Liver (tissue), 9 donors: ENCODE measurements around the gene CLCN1. TPM values are rescaled to one million over a fixed set of nuclear protein-coding genes. Genes with fewer than 3 reads are reported as not detected.

Experiments
- DNase-seq: peaks from one replicate; pipeline ENCODE4 v3.0.0-alpha.2; 2017; ENCODE audit warnings: low spot score
- H3K27ac ChIP-seq, 2 donors: one replicate each; pipeline ENCODE4 v1.7.0; 2013; ENCODE audit warnings: inconsistent platforms in 2 of 2, low read length in 2 of 2, control low read depth in 1 of 2, low read depth in 1 of 2, mild to moderate bottlenecking in 1 of 2
- H3K27me3 ChIP-seq, 4 donors: one replicate each; pipeline versions ENCODE4 v1.6.1 to v1.7.0; 2013; ENCODE audit warnings: low read length in 3 of 4, inconsistent platforms in 1 of 4, mild to moderate bottlenecking in 1 of 4, moderate library complexity in 1 of 4; ENCODE audit not compliant: control insufficient read depth in 4 of 4, insufficient read depth in 4 of 4
- H3K36me3 ChIP-seq, 4 donors: one replicate each; pipeline versions ENCODE4 v1.6.1 to v1.7.0; 2013; ENCODE audit warnings: low read length in 3 of 4, mild to moderate bottlenecking in 3 of 4, low read depth in 1 of 4, moderate library complexity in 1 of 4; ENCODE audit not compliant: control insufficient read depth in 4 of 4, insufficient read depth in 3 of 4
- H3K4me1 ChIP-seq, 4 donors: one replicate each; pipeline versions ENCODE4 v1.6.1 to v1.7.0; 2013; ENCODE audit warnings: low read length in 3 of 4, mild to moderate bottlenecking in 3 of 4, moderate library complexity in 1 of 4; ENCODE audit not compliant: control insufficient read depth in 4 of 4, insufficient read depth in 4 of 4
- H3K4me3 ChIP-seq, 3 donors: one replicate each; pipeline versions ENCODE4 v1.6.1 to v1.7.0; 2013; ENCODE audit warnings: low read length in 3 of 3, control low read depth in 1 of 3, low read depth in 1 of 3, mild to moderate bottlenecking in 1 of 3
- H3K9ac ChIP-seq, 2 donors: one replicate each; pipeline ENCODE4 v1.7.0; 2013; ENCODE audit warnings: low read length in 2 of 2, mild to moderate bottlenecking in 2 of 2, moderate library complexity in 2 of 2, control low read depth in 1 of 2, low read depth in 1 of 2
- H3K9me3 ChIP-seq, 4 donors: one replicate each; pipeline versions ENCODE4 v1.6.1 to v1.7.0; 2013; ENCODE audit warnings: low read length in 3 of 4; ENCODE audit not compliant: control insufficient read depth in 4 of 4
- EGR1 ChIP-seq, 2 donors: IDR thresholded peaks; 2 replicates each; pipeline ENCODE4 v1.6.1; 2016 to 2018; ENCODE audit warnings: antibody characterized with exemption in 2 of 2, low read depth in 2 of 2
- FOXA1 ChIP-seq: IDR thresholded peaks from 2 replicates; pipeline ENCODE4 v1.6.1; 2016; ENCODE audit warnings: antibody characterized with exemption
- FOXA2 ChIP-seq: IDR thresholded peaks from 2 replicates; pipeline ENCODE4 v1.6.1; 2016; ENCODE audit warnings: antibody characterized with exemption
- GABPA ChIP-seq, 2 donors: IDR thresholded peaks in 1 of 2; conservative IDR thresholded peaks in 1 of 2; 2 replicates each; pipeline ENCODE4 v1.6.1; 2016; ENCODE audit warnings: antibody characterized with exemption in 2 of 2, mild to moderate bottlenecking in 1 of 2, moderate library complexity in 1 of 2
- HNF4G ChIP-seq: IDR thresholded peaks from 2 replicates; pipeline ENCODE4 v1.6.1; 2016; ENCODE audit warnings: antibody characterized with exemption
- NR2F2 ChIP-seq: IDR thresholded peaks from 2 replicates; pipeline ENCODE4 v1.6.1; 2016; ENCODE audit warnings: antibody characterized with exemption
- RAD21 ChIP-seq, 2 donors: IDR thresholded peaks; 2 replicates each; pipeline ENCODE4 v1.6.1; 2016; ENCODE audit warnings: antibody characterized with exemption in 2 of 2, mild to moderate bottlenecking in 2 of 2
- RXRA ChIP-seq, 2 donors: IDR thresholded peaks; 2 replicates each; pipeline ENCODE4 v1.6.1; 2017 to 2018; ENCODE audit warnings: antibody characterized with exemption in 2 of 2, mild to moderate bottlenecking in 1 of 2
- SP1 ChIP-seq: IDR thresholded peaks from 2 replicates; pipeline ENCODE4 v1.6.1; 2018; ENCODE audit warnings: antibody characterized with exemption, mild to moderate bottlenecking
- TAF1 ChIP-seq: conservative IDR thresholded peaks from 2 replicates; pipeline ENCODE4 v1.6.1; 2016; ENCODE audit warnings: antibody characterized with exemption, mild to moderate bottlenecking
- YY1 ChIP-seq: IDR thresholded peaks from 2 replicates; pipeline ENCODE4 v1.6.1; 2016; ENCODE audit warnings: antibody characterized with exemption, mild to moderate bottlenecking
- WGBS: extraction: QIAGEN DNeasy Blood & Tissue Kit; methylation state at CpG from one replicate; pipeline ENCODE4 v1.1.7; 2013; 5-methylcytosine and 5-hydroxymethylcytosine counted together
- polyA plus RNA-seq, 2 donors: library from polyadenylated mRNA; stranded (reverse) in 1 of 2; unstranded in 1 of 2; fragments of 200-250 nt in 1 of 2; fragments of >200 nt in 1 of 2; fragmentation: Nextera tagmentation in 1 of 2; extraction: Ambion mirVana in 1 of 2; gene quantifications; one replicate each; pipeline versions ENCODE4 v1.2.1 to v1.2.3, GENCODE V29; 2013 to 2015
- total RNA-seq, 2 donors: library from RNA; depleted of rRNA; stranded (reverse); fragments of >200 nt; gene quantifications; one replicate each; pipeline ENCODE4 v1.2.3, GENCODE V29; 2014
- TF ChIP-seq, protein P1 (sequence below): IDR thresholded peaks from 2 replicates; pipeline ENCODE4 v1.6.1; 2016; ENCODE audit warnings: antibody characterized with exemption
- TF ChIP-seq, protein P2 (sequence below): IDR thresholded peaks from 2 replicates; pipeline ENCODE4 v1.6.1; 2016; ENCODE audit warnings: antibody characterized with exemption, mild to moderate bottlenecking
- TF ChIP-seq, protein P3 (sequence below): IDR thresholded peaks from 2 replicates; pipeline ENCODE4 v1.6.1; 2016; ENCODE audit warnings: antibody characterized with exemption
- TF ChIP-seq, protein P4 (sequence below): fragments of 150-350 bp; IDR thresholded peaks from 2 replicates; pipeline ENCODE4 v1.5.1; 2017; ENCODE audit warnings: improper control_type of control experiment, low read depth, low read length; ENCODE audit not compliant: missing input control
- TF ChIP-seq, protein P5 (sequence below): IDR thresholded peaks from 2 replicates; pipeline ENCODE4 v1.6.1; 2016; ENCODE audit warnings: antibody characterized with exemption
- donor health status: healthy.
- donor health status: healthy.
- donor health status: healthy.
- donor health status: healthy.
- donor health status: healthy.

CLCN1 gene
- total and polyA plus RNA-seq, 4 donors: 0.01 to 0.08 TPM; not detected in 2

- peak overlapping the region; percentile 96 to 98 for H3K27ac ChIP-seq
- peaks cover 18 to 63% (median 50%) of the 10 kb centered on the region in 4 donors for H3K4me1 ChIP-seq
- no peak for DNase-seq
- H3K4me3 ChIP-seq: peak overlapping the region; percentile 84 to 92 (median 87)
- TF ChIP-seq HNF4G: no peak
- TF ChIP-seq, protein P1, sequence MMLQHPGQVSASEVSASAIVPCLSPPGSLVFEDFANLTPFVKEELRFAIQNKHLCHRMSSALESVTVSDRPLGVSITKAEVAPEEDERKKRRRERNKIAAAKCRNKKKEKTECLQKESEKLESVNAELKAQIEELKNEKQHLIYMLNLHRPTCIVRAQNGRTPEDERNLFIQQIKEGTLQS: no peak
- no peak for TF ChIP-seq SP1
- TF ChIP-seq, protein P2, sequence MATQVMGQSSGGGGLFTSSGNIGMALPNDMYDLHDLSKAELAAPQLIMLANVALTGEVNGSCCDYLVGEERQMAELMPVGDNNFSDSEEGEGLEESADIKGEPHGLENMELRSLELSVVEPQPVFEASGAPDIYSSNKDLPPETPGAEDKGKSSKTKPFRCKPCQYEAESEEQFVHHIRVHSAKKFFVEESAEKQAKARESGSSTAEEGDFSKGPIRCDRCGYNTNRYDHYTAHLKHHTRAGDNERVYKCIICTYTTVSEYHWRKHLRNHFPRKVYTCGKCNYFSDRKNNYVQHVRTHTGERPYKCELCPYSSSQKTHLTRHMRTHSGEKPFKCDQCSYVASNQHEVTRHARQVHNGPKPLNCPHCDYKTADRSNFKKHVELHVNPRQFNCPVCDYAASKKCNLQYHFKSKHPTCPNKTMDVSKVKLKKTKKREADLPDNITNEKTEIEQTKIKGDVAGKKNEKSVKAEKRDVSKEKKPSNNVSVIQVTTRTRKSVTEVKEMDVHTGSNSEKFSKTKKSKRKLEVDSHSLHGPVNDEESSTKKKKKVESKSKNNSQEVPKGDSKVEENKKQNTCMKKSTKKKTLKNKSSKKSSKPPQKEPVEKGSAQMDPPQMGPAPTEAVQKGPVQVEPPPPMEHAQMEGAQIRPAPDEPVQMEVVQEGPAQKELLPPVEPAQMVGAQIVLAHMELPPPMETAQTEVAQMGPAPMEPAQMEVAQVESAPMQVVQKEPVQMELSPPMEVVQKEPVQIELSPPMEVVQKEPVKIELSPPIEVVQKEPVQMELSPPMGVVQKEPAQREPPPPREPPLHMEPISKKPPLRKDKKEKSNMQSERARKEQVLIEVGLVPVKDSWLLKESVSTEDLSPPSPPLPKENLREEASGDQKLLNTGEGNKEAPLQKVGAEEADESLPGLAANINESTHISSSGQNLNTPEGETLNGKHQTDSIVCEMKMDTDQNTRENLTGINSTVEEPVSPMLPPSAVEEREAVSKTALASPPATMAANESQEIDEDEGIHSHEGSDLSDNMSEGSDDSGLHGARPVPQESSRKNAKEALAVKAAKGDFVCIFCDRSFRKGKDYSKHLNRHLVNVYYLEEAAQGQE: no peak
- TF ChIP-seq, protein P3, sequence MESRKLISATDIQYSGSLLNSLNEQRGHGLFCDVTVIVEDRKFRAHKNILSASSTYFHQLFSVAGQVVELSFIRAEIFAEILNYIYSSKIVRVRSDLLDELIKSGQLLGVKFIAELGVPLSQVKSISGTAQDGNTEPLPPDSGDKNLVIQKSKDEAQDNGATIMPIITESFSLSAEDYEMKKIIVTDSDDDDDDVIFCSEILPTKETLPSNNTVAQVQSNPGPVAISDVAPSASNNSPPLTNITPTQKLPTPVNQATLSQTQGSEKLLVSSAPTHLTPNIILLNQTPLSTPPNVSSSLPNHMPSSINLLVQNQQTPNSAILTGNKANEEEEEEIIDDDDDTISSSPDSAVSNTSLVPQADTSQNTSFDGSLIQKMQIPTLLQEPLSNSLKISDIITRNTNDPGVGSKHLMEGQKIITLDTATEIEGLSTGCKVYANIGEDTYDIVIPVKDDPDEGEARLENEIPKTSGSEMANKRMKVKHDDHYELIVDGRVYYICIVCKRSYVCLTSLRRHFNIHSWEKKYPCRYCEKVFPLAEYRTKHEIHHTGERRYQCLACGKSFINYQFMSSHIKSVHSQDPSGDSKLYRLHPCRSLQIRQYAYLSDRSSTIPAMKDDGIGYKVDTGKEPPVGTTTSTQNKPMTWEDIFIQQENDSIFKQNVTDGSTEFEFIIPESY: no peak
- no peak for TF ChIP-seq NR2F2
- no peak for TF ChIP-seq EGR1 (IDR thresholded peaks at IDR 0.05; ENCODE audit: low read depth in 2 of 2)
- TF ChIP-seq FOXA1: no peak
- no peak for TF ChIP-seq RXRA (IDR thresholded peaks at IDR 0.05)
- no peak for TF ChIP-seq RAD21 (IDR thresholded peaks at IDR 0.05)
- TF ChIP-seq, protein P4, sequence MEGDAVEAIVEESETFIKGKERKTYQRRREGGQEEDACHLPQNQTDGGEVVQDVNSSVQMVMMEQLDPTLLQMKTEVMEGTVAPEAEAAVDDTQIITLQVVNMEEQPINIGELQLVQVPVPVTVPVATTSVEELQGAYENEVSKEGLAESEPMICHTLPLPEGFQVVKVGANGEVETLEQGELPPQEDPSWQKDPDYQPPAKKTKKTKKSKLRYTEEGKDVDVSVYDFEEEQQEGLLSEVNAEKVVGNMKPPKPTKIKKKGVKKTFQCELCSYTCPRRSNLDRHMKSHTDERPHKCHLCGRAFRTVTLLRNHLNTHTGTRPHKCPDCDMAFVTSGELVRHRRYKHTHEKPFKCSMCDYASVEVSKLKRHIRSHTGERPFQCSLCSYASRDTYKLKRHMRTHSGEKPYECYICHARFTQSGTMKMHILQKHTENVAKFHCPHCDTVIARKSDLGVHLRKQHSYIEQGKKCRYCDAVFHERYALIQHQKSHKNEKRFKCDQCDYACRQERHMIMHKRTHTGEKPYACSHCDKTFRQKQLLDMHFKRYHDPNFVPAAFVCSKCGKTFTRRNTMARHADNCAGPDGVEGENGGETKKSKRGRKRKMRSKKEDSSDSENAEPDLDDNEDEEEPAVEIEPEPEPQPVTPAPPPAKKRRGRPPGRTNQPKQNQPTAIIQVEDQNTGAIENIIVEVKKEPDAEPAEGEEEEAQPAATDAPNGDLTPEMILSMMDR: no peak
- TF ChIP-seq TAF1: no peak
- WGBS: 93% methylated on average over 15 of the region's 15 CpGs
- no peaks in the 10 kb centered on the region for H3K9me3 ChIP-seq
- H3K27me3 ChIP-seq: no peaks in the 10 kb centered on the region
- peak overlapping the region in 1 of 2 donors; percentile 92 for H3K9ac ChIP-seq
- H3K36me3 ChIP-seq: peaks cover 0 to 4% (median 1%) of the 10 kb centered on the region in 4 donors
These were observed 67.1 kb downstream of the CLCN1 start for GRCh38 chr7:143382791-143383641.

DNA sequence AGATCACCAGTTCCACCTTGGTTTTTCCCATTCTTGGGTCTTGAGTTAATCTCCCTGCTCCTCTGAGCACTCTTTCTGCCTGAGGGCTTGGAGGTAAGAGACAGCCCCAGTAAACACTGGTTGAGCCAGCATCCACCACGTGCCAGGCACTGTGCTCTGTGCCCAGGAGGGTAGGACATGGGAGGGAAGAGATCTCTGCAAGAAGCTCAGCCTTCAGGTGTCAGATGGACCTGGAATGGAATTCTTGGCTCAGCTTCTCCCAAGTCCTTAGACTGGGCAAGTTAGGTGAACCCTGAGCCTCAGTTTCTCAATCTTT, 67.7 kb downstream of the CLCN1 start:
- H3K27me3 ChIP-seq: no peaks in the 10 kb centered on the region
- no peaks in the 10 kb centered on the region for H3K9me3 ChIP-seq
- no peak for DNase-seq
- no peak overlapping the region for H3K9ac ChIP-seq
- H3K27ac ChIP-seq: peak overlapping the region; percentile 96 to 98
- H3K4me1 ChIP-seq: peaks cover 18 to 63% (median 50%) of the 10 kb centered on the region in 4 donors
- H3K36me3 ChIP-seq: peaks cover 0 to 10% (median 3%) of the 10 kb centered on the region in 4 donors
- 93% methylated on average over 1 of the region's 1 CpG for WGBS
- no peak overlapping the region for H3K4me3 ChIP-seq
- no peak for TF ChIP-seq GABPA (IDR thresholded peaks at IDR 0.05 in 1 of 2, conservative IDR thresholded peaks at IDR 0.05 in 1 of 2)
- no peak for TF ChIP-seq RXRA (IDR thresholded peaks at IDR 0.05)
- TF ChIP-seq FOXA1: no peak
- no peak for TF ChIP-seq YY1
- no peak for TF ChIP-seq HNF4G
- TF ChIP-seq, protein P5, sequence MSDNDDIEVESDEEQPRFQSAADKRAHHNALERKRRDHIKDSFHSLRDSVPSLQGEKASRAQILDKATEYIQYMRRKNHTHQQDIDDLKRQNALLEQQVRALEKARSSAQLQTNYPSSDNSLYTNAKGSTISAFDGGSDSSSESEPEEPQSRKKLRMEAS: no peak
- TF ChIP-seq EGR1 (IDR thresholded peaks at IDR 0.05; ENCODE audit: low read depth in 2 of 2): no peak
- TF ChIP-seq NR2F2: no peak
- no peak for TF ChIP-seq FOXA2
- TF ChIP-seq RAD21 (IDR thresholded peaks at IDR 0.05): no peak
- TF ChIP-seq, protein P1: no peak
- TF ChIP-seq, protein P2: no peak
